Right lobe of liver (tissue), 6 donors: ENCODE measurements around the gene CXCL12. TPM values are rescaled to one million over a fixed set of nuclear protein-coding genes. Genes with fewer than 3 reads are reported as not detected.

Experiments used
- ATAC-seq, 4 donors: fragments of 200-7000 bp; cut with Tn5 transposase; one replicate each; pipeline ENCODE4 v1.9.1; 2020; ENCODE audit warnings: mild to moderate bottlenecking in 4 of 4, moderate library complexity in 4 of 4
- DNase-seq, 3 donors: peaks; one replicate each; pipeline ENCODE4 v3.0.0-alpha.2; 2020
- H3K27ac ChIP-seq, 3 donors: fragments of 200-600 bp; one replicate each; pipeline ENCODE4 v1.8.0; 2022
- H3K27me3 ChIP-seq, 2 donors: fragments of 200-600 bp; one replicate each; pipeline ENCODE4 v1.8.0; 2022
- H3K36me3 ChIP-seq, 4 donors: fragments of 200-600 bp; sonication (generic) in 1 of 4; one replicate each; pipeline versions ENCODE4 v1.5.1 to v1.8.0; 2017 to 2022; ENCODE audit warnings: control low read depth in 1 of 4
- H3K4me1 ChIP-seq, 4 donors: fragments of 200-600 bp; sonication (generic) in 1 of 4; one replicate each; pipeline versions ENCODE4 v1.5.1 to v1.8.0; 2017 to 2022; ENCODE audit warnings: control low read depth in 1 of 4
- H3K4me3 ChIP-seq, 3 donors: fragments of 200-600 bp; one replicate each; pipeline ENCODE4 v1.8.0; 2022
- H3K9me3 ChIP-seq, 4 donors: fragments of 200-600 bp; sonication (generic) in 1 of 4; one replicate each; pipeline versions ENCODE4 v1.5.1 to v1.8.0; 2017 to 2022; ENCODE audit warnings: control low read depth in 1 of 4
- CTCF ChIP-seq, 4 donors: fragments of 200-600 bp in 3 of 4; fragments of 450-650 bp in 1 of 4; IDR thresholded peaks; one replicate each; pipeline versions ENCODE4 v1.5.1 to v1.8.0; 2016 to 2022; ENCODE audit warnings: antibody characterized with exemption in 4 of 4, mild to moderate bottlenecking in 2 of 4
- POLR2A ChIP-seq: fragments of 450-650 bp; IDR thresholded peaks from one replicate; pipeline ENCODE4 v1.6.1; 2017; ENCODE audit warnings: antibody characterized with exemption, mild to moderate bottlenecking
- WGBS: methylation state at CpG from one replicate; pipeline ENCODE4 v1.1.6; 2018; ENCODE audit warnings: low coverage, low lambda C conversion rate; ENCODE audit not compliant: insufficient coverage; ENCODE audit errors: missing lambda C conversion rate; 5-methylcytosine and 5-hydroxymethylcytosine counted together
- intact Hi-C, 2 donors: fragments of 100-400 bp; cut with DNase I; formaldehyde crosslinking; loops; one replicate each; pipeline versions ENCODE4 v1.11.2 to v1.14.1; 2022
- total RNA-seq, 6 experiments: library from RNA; depleted of rRNA in 2 of 6; stranded (reverse); fragments of >200 nt in 2 of 6; fragmentation: NEBNext Ultra II Directional in 3 of 6; extraction: Animal tissue kit (Norgen Biotek cat#: 25700) in 3 of 6; gene quantifications; one replicate each; pipeline versions ENCODE4 v1.1.0 to v1.2.4, GENCODE V29; 2016 to 2023
- donor health status: DM: no; HTN: yes; CAD: no.
- donor health status: DM: no; HTN: no; CAD: no.
- donor health status: DM: no; HTN: no; CAD: no.
- donor health status: DM: no; HTN: yes; CAD: no.
- donor health status: DM: no; HTN: yes; CAD: no.

The CXCL12 gene
- total RNA-seq, 6 experiments from 2014 or later = 17.5 to 116 (median 65.3) TPM

- TF ChIP-seq CTCF (IDR thresholded peaks at IDR 0.05) (no peak), POLR2A (no peak)
- WGBS = 65% methylated on average over 11 of the region's 15 CpGs
- ATAC-seq = no peak
Measured at GRCh38 chr10:44398747-44399658, 14.1 kb upstream of the CXCL12 start.

GRCh38 chr10:44398271-44398670 lies 13.4 kb upstream of the CXCL12 start:
- H3K9me3 ChIP-seq = no peaks in the 10 kb centered on the region
- TF ChIP-seq POLR2A (no peak), CTCF (IDR thresholded peaks at IDR 0.05) (no peak)
- ATAC-seq (no peak), DNase-seq (no peak)
- no peaks in the 10 kb centered on the region for H3K4me1 ChIP-seq
- WGBS = 32% methylated on average over 4 of the region's 7 CpGs
- no peak overlapping the region for H3K4me3 ChIP-seq
- intact Hi-C loops = no loop called here
- H3K36me3 ChIP-seq = no peaks in the 10 kb centered on the region
- H3K27me3 ChIP-seq = no peaks in the 10 kb centered on the region
- no peak overlapping the region for H3K27ac ChIP-seq

More at GRCh38 chr10:44398747-44399658, 14.1 kb upstream of the CXCL12 start:
- no peak for DNase-seq
- no peak overlapping the region for H3K27ac ChIP-seq
- H3K27me3 ChIP-seq = no peaks in the 10 kb centered on the region
- intact Hi-C loops = no loop called here
- no peaks in the 10 kb centered on the region for H3K9me3 ChIP-seq
- H3K4me1 ChIP-seq = no peaks in the 10 kb centered on the region
- H3K4me3 ChIP-seq = no peak overlapping the region
- H3K36me3 ChIP-seq = no peaks in the 10 kb centered on the region

- no peak for ATAC-seq
- DNase-seq = no peak
Measured at GRCh38 chr10:44397476-44398225, 12.8 kb upstream of the CXCL12 start.

GRCh38 chr10:44396671-44397191 lies 11.8 kb upstream of the CXCL12 start:
- H3K27me3 ChIP-seq = no peaks in the 10 kb centered on the region
- ATAC-seq (no peak), DNase-seq (no peak)
- H3K9me3 ChIP-seq = no peaks in the 10 kb centered on the region
- WGBS = 56% methylated on average over 4 of the region's 7 CpGs
- intact Hi-C loops = no loop called here
- no peak overlapping the region for H3K4me3 ChIP-seq
- H3K36me3 ChIP-seq = no peaks in the 10 kb centered on the region
- TF ChIP-seq POLR2A = no peak
- TF ChIP-seq CTCF (IDR thresholded peaks at IDR 0.05) = no peak
- H3K27ac ChIP-seq = no peak overlapping the region
- H3K4me1 ChIP-seq = no peaks in the 10 kb centered on the region

More at GRCh38 chr10:44397476-44398225, 12.8 kb upstream of the CXCL12 start:
- Histone ChIP-seq H3K27me3 (no peaks in the 10 kb centered on the region), H3K27ac (no peak overlapping the region), H3K4me1 (no peaks in the 10 kb centered on the region), H3K36me3 (no peaks in the 10 kb centered on the region), H3K4me3 (no peak overlapping the region), H3K9me3 (no peaks in the 10 kb centered on the region)
- intact Hi-C loops = no loop called here
- 64% methylated on average over 2 of the region's 6 CpGs for WGBS
- TF ChIP-seq POLR2A (no peak), CTCF (IDR thresholded peaks at IDR 0.05) (no peak)
